Ascending aorta (tissue), 2 donors: Measurements from ENCODE around the gene LHFPL2. TPM values are rescaled to one million over a fixed set of nuclear protein-coding genes. Genes with fewer than 3 reads are reported as not detected.
A peak's percentile ranks its signal among the peaks of the same experiment; 100 is the strongest.

Experiments used
- DNase-seq, 2 donors: peaks; one replicate each; pipeline ENCODE4 v3.0.0-alpha.2; 2019; ENCODE audit warnings: low spot score in 2 of 2
- H3K27ac ChIP-seq, 2 donors: fragments of 200-600 bp; sonication (generic); one replicate each; pipeline ENCODE4 v1.5.1; 2016 to 2017; ENCODE audit warnings: mild to moderate bottlenecking in 1 of 2
- H3K27me3 ChIP-seq: fragments of 200-600 bp; sonication (generic); one replicate; pipeline ENCODE4 v1.5.1; 2017
- H3K36me3 ChIP-seq, 2 donors: fragments of 200-600 bp; sonication (generic); one replicate each; pipeline ENCODE4 v1.5.1; 2016
- H3K4me1 ChIP-seq, 2 donors: fragments of 200-600 bp; sonication (generic); one replicate each; pipeline ENCODE4 v1.5.1; 2016 to 2017; ENCODE audit warnings: mild to moderate bottlenecking in 1 of 2
- H3K4me3 ChIP-seq, 2 donors: fragments of 200-600 bp; sonication (generic); one replicate each; pipeline ENCODE4 v1.5.1; 2016 to 2017; ENCODE audit warnings: mild to moderate bottlenecking in 1 of 2
- H3K9me3 ChIP-seq, 2 donors: fragments of 200-600 bp; sonication (generic); one replicate each; pipeline ENCODE4 v1.5.1; 2016
- intact Hi-C: fragments of 100-400 bp; cut with DNase I; formaldehyde crosslinking; loops from one replicate; pipeline ENCODE4 v1.15.1; 2023
- total RNA-seq: library from RNA; depleted of rRNA; stranded (reverse); fragments of >200 nt; gene quantifications from one replicate; pipeline ENCODE4 v1.1.0, GENCODE V29; 2016
- TF ChIP-seq, protein P1 (sequence below), 3 experiments: fragments of 200-600 bp in 2 of 3; fragments of 450-650 bp in 1 of 3; sonication (generic) in 2 of 3; IDR thresholded peaks; one replicate each; pipeline ENCODE4 v1.5.1; 2016 to 2019; ENCODE audit warnings: antibody characterized with exemption in 3 of 3, mild to moderate bottlenecking in 1 of 3, moderate library complexity in 1 of 3

Gene LHFPL2
- total RNA-seq, 1 donor from 2014 or later: 9.7 TPM

DNA sequence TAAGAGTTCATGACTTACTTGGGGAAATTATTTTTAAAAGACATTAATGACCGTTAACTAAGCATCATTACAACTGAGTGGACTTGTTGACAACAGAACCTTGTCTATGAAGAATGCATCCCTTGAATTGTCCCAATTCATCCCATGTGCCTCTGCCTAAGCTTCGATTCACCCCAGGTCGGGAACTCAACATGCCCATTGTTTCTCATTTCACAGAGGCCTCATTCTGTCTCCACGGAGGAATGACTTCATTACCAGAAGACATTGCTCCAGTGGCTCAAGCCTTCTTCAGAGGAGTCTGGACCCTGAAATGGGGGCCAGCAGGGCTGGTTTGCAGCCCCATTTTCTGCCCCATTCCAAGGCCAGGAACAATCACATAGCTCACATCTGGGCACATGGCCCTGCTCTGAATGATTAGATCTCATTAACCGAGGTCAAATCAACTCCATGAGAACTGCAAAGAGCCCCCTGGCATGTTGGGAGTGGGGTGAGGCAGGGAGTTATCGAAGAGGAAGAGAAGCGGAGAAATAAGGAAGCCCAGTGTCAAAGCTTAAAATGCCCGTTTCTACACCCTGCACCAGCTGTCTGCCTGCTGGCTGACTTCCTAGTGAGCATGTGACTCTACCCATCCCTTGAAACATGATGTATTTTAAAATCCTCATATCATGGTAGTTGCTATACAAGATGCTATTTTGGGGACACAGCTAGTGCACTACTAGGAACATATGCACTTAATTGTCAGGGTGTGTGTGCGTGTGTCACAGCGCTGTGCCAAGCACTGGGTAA lies 137.3 kb downstream of the LHFPL2 start:
- Histone ChIP-seq H3K27ac (no peak overlapping the region), H3K36me3 (no peaks in the 10 kb centered on the region), H3K9me3 (no peaks in the 10 kb centered on the region), H3K4me3 (no peak overlapping the region), H3K4me1 (peaks cover 0 to 9% of the 10 kb centered on the region in 2 donors), H3K27me3 (no peaks in the 10 kb centered on the region)
- DNase-seq: no peak
- intact Hi-C loops: no loop called here
- TF ChIP-seq, protein P1, sequence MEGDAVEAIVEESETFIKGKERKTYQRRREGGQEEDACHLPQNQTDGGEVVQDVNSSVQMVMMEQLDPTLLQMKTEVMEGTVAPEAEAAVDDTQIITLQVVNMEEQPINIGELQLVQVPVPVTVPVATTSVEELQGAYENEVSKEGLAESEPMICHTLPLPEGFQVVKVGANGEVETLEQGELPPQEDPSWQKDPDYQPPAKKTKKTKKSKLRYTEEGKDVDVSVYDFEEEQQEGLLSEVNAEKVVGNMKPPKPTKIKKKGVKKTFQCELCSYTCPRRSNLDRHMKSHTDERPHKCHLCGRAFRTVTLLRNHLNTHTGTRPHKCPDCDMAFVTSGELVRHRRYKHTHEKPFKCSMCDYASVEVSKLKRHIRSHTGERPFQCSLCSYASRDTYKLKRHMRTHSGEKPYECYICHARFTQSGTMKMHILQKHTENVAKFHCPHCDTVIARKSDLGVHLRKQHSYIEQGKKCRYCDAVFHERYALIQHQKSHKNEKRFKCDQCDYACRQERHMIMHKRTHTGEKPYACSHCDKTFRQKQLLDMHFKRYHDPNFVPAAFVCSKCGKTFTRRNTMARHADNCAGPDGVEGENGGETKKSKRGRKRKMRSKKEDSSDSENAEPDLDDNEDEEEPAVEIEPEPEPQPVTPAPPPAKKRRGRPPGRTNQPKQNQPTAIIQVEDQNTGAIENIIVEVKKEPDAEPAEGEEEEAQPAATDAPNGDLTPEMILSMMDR (IDR thresholded peaks at IDR 0.05): no peak

DNA sequence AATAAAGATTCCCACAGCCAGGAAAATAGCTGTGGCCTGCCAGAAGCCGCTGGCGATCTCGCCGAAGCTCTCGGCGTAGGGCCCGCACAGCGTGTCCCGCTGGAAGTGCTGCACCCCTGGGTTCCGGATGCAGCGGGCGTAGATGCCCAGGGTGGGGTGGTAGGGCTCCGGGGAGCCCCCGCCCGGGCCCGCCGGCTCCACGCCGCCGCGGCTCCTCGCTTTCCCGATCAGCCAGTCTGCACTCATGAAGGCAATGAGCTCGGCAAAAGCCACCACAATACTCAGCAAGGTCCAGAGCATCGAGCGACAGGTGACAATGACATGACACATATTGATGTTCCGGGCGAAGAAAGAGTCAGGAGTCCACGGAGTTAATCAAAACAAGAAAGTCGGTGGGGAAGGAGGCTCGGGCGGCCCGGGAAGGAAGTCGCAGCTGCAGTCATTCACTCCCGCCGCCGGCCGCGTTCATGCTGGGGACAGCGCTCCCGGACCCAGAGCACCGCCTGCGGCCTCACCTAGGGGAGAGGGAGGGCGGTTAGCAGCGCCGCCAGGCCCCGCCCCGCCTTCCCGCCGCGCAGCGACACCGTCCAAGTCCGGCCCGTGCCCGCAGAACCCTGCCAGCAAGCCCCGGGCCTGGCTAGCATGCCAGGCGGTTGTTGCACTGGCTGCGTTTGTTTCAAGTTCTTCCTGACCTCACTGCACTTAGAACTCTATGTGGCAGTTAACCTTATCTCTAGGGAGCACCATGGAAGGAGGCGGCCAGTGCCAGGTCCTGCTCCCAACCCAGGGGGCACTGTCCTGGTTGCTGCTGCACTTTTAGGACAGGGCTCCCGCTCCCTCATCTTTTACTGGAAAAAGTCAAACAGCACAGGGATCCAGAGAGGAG lies 138.4 kb downstream of the LHFPL2 start:
- DNase-seq: peak in 1 of 2 donors; percentile 85
- Histone ChIP-seq H3K36me3 (no peaks in the 10 kb centered on the region), H3K4me1 (peaks cover 0 to 20% of the 10 kb centered on the region in 2 donors), H3K9me3 (no peaks in the 10 kb centered on the region), H3K27me3 (no peaks in the 10 kb centered on the region), H3K4me3 (peak overlapping the region; percentile 46 to 56), H3K27ac (peak overlapping the region; percentile 10 to 18)
- TF ChIP-seq, protein P1 (IDR thresholded peaks at IDR 0.05): peak in 2 of 3 experiments; percentile 11 to 25
- intact Hi-C loops: loop anchor here (5.0 kb wide), 1 partner anchor 148 kb away; the partner anchor contains the start of gene SCAMP1

- intact Hi-C loops: loop anchor here (5.0 kb wide), 1 partner anchor 147 kb away; the partner anchor contains the start of gene SCAMP1
- DNase-seq: no peak
- peak overlapping the region in 1 of 2 donors; percentile 23 for H3K27ac ChIP-seq
- H3K4me3 ChIP-seq: peak overlapping the region; percentile 46 to 56
- H3K4me1 ChIP-seq: peaks cover 0 to 27% of the 10 kb centered on the region in 2 donors
- no peaks in the 10 kb centered on the region for H3K27me3 ChIP-seq
- no peaks in the 10 kb centered on the region for H3K36me3 ChIP-seq
- TF ChIP-seq, protein P1 (IDR thresholded peaks at IDR 0.05): no peak
- no peaks in the 10 kb centered on the region for H3K9me3 ChIP-seq
Observed at GRCh38 chr5:78509145-78509865, 139.3 kb downstream of the LHFPL2 start.

DNA sequence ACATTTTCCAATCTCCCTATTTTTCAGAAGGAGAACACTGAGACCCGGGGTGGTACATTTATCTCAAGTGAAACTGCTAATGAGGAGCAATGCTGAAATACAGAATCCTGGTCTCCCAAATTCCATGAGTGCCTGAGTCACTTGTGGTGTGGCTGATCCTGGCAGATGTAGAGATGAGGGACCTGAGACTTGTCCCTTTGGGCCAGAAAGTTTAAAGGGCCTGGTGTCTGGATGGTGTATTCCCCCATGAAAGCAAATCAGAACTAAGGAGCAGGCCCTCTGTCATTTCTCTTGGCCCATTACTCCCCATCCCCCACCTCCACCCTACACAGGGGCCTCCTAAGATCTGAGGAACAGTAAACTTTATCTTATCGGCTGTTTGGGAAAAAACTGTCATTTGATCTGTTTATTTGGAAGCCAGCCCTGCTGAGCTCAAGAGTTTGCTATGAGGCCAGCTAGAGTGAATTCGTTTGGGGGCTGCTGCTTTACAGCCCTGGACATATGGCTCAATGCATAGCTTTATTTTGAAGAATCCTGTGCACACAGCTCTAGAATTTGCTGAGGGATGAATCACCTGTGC lies 140.3 kb downstream of the LHFPL2 start:
- H3K27ac ChIP-seq: peak overlapping the region; percentile 7 to 35
- H3K4me3 ChIP-seq: peak overlapping the region in 1 of 2 donors; percentile 24
- no peaks in the 10 kb centered on the region for H3K36me3 ChIP-seq
- H3K4me1 ChIP-seq: peaks cover 0 to 30% of the 10 kb centered on the region in 2 donors
- DNase-seq: no peak
- intact Hi-C loops: loop anchor here (5.0 kb wide), 1 partner anchor 146 kb away; the partner anchor contains the start of gene SCAMP1
- TF ChIP-seq, protein P1 (IDR thresholded peaks at IDR 0.05): no peak
- H3K27me3 ChIP-seq: no peaks in the 10 kb centered on the region
- H3K9me3 ChIP-seq: no peaks in the 10 kb centered on the region

GRCh38 chr5:78507531-78507930 lies 141.0 kb downstream of the LHFPL2 start:
- no peak for DNase-seq
- H3K36me3 ChIP-seq: no peaks in the 10 kb centered on the region
- H3K27ac ChIP-seq: no peak overlapping the region
- TF ChIP-seq, protein P1 (IDR thresholded peaks at IDR 0.05): no peak
- H3K4me3 ChIP-seq: peak overlapping the region; percentile 10 to 24
- intact Hi-C loops: loop anchor here (5.0 kb wide), 1 partner anchor 145 kb away; the partner anchor contains the start of gene SCAMP1
- H3K4me1 ChIP-seq: peaks cover under 1 to 30% of the 10 kb centered on the region in 2 donors
- H3K9me3 ChIP-seq: no peaks in the 10 kb centered on the region
- no peaks in the 10 kb centered on the region for H3K27me3 ChIP-seq
